ENCODE data around the gene LNPEP.
"Not testable (repeated sequence)": the region's sequence is repeated elsewhere in the genome, so short reads cannot be mapped to it uniquely, and the experiment has no call there.

LNPEP gene

DNA sequence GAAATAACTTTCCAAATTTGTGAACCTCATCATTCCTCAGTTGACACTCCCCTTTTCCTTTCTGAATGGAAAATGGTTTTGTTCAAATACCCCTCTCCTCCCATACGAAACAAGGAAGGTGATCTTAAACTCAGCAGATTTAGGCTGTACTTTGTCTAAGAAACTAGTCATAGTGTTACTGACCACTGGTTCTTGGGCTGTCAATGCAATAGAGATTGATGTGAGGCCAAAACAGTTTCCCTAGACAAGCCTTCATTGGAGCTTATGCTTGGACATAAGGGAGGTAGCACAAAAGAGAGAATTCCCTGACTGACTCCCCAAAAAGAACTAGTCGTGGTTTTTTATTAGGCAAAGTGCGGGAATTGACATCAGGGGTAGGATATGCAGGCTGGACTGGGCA is 5.3 kb upstream of the LNPEP start:
- FAIRE-seq, result no peak

DNA sequence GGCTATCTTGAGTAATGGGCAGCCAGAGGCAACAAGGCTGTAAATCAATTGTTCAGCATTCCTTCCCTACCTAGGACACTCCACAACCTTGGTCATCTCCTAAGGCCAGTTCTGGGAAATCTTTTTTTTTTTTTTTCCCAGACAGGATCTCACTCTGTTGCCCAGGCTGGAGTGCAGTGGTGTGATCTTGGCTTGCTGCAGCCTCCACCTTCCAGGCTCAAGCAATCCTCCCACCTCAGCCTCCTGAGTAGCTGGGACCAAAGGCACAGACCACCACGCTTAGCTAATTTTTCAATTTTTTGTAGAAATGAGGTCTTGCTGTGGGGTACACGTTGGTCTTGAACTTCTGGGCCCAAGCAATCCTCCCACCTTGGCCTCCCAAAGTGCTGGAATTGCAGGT is 4.8 kb upstream of the LNPEP start:
- FAIRE-seq, result not testable (repeated sequence)

DNA sequence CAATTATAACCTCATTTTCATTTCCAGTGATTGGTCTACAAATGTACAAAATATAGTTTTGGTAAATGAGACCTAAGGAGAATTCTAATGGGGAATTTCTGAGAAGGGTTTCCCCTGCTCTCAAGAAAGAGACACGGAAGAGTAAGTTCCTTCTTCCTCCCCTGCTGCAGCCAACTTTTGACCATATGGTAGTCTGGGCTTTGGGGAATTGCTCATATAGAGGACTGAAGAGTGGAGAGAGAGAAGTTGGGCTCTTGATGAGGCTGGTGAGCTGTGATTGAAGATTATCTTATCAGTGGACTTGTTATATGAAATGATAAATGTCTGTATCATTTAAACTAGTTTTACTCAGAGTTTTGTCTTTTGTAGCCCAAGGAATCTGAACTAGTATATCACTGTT is 4.3 kb upstream of the LNPEP start:
- no peak for FAIRE-seq

DNA sequence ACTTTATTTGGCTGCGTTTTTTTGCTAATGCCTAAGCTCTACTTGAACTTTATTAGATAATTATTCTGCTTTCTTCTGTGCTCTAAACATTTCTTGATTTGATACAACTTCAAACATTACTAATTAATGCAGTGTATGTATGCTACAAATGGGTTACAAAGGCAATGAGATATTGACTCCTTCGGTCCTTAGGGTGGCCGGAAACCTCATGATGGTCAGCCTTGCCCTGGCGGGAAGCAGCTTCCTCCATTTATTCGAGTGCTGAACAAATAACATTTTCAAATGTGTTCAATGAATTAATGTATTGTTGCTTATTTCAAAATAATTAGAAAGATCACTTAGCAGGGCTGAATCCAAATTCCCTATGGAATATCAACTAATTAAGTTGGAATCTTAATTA is 3.9 kb upstream of the LNPEP start:
- no peak for FAIRE-seq

DNA sequence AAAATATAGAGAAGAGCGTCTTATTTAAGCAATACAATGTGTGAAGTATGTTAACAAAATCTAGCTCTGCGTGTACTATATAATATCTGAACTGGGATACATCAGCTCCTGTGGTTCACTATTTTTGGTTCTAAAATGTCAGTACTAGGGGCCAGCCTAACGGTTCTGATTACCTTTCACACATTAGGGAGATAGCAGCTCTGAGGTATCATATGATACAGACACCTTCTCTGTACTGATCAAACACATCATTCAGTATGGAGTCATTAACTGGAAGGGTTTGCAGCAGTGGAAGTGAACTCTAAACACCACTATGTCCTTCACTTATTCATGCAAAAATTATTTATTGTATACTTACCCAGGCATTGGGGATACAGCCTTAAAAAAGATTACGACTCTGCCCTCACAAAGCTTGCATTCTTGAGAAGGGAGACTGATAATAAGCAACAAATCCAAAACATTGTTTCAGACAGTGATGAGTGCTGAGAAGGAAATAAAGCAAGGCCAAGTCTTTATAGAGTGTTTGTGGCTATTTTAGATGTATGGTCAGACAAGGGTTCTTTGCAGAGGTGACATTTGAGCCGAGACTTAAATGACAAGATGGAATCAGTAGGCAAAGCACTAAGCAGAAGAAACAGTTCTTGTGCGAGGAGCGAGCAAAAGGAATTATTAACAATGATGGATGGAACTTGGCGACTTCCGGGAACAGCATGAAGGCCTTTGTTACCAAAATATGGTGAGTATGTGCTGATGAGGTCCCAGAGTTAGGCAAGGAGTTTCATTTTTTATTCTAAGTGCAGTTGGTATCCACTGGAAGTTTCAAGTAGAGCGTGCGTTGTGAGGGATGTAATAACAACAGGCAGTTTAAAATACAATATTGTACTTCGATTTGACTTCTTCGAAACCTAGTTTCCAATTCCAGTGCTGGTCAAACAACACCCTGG is 1.8 kb upstream of the LNPEP start:
- no peak for FAIRE-seq

DNA sequence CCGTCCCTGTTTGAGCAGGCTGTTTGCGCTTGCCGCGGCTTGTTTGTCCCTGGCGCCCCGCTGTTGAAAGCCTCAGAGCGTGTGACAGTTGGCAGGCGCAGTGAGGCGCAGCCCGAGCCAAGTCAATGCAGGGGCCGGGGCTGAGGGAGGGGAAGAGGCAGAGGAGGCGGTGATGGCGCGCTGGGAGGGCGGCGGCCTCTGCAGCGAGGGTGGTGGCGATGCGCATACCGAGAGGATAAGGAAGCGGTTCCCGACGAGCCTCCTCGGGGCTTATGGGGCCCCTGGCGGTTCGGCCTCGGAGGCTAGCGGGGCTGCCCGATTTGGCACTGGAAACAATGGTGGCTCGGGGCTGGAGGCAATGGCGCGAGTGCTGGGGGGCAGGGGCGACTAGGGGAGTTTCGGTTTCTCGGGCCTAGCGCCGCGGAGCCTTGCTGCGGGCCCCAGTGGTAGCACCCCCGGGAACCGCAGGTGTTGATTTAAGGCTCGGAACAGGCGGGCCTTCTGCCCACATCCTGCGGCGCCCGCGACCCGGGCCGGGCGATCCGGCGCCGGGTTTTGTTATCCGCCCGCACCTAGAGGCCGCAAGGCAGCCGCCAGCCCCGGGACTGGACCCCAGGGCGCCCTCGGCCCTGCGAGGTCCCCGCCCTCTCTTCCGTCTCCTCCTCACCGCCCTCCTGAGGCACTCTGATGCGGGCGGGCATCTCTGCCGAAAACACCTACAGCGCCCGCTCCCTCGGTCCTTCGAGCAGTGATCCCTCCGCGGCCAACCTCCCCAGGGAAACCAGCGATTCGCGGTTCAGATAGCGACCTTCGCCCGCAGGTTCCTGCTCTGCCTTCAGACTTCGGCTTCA is 947 bp upstream of the LNPEP start:
- FAIRE-seq, result no peak

DNA sequence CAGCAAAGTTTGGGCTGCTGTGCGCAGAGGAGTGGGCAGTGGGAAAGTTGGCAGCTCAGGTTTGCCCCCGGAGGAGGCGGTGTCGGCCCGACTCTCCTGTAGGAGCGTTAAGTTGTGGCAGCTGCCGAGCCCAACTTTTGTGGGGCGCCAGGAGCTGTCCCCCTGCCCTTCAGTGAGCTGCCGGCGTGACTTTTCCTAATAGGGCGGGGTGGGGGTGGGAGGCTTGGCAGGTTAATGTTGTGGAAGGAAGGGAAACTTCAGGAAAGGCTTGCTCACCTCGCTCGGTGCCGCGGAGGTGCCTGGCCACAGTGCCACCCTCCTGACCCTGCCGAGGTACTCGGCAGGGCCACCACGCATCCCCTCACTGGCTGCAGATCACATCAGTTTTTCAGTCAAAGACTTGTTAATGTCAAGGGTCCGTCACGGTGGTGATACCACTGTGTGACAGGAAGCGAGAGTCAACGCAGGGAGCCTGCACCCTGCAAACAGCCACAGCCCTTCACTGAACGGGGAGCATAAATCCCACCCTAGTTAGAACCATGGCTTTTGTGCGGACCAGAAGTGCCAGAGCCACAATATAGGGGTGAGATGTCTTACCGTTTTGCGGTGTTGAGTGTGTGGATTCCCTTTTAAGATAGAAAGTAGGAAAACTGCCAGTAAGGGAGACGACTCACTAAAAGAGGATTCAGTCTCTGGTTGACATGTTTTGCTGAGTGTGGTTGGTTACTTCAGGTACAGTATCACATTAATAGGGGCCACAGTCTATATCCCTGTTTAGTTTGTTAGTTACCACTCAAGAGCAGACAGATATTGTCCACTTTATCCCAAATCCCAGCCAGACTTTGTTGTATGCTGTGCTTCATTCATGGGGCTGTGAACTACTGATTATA is 796 bp downstream of the LNPEP start:
- FAIRE-seq, result no peak

DNA sequence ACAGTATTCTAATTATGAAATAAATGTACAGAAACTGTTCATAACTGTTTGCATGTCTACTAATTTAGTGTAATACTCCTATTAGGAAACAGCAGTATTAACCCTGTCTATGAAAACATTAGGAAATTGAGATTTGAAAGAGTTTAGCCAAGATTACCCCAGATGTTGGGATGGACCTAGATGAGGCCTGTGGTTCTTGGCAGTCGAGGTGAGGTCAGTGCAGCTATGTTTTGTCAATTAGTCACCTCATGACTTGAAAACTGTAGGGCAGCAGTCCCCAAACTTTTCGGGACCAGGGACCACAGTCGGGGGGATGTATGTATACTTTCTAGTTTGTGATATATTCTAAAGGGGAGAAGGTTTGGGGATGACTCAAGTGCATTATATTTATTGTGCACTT is 4.7 kb downstream of the LNPEP start:
- FAIRE-seq, result no peak

DNA sequence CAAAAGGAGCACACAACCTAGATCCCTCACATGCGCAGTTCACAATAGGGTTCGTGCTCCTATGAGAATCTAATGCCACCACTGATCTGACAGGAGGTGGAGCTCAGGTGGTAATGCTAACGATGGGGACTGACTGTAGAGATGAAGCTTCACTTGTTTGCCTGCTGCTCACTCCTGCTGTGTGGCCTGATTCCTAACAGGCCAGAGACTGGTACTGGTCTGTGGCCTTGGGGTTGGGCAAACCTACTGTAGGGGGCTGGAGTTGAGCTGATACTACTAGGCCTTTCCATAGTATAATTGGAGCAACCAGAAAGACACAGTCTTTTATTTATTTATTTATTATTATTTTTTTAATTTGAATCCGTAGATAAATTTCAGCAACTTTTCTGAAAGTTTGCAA is 5.3 kb downstream of the LNPEP start:
- no peak for FAIRE-seq

DNA sequence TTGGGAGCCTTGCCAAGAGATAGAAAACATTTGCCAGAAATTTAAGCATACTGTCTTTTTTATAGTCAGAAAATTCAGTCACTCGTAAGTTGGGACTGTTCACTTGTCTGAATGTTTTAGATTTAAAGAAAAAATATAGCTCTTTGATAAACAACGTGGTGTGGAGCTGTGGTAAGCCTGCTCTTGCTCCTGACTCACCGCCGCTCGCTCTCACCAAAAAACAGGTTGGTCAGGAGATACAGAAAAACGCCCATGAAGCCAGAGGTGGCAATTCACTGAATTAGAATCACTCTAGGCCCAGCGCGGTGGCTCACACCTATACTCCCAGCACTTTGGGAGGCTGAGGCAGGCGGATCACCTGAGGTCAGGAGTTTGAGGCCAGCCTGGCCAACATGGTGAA is 6.2 kb downstream of the LNPEP start:
- no peak for FAIRE-seq

DNA sequence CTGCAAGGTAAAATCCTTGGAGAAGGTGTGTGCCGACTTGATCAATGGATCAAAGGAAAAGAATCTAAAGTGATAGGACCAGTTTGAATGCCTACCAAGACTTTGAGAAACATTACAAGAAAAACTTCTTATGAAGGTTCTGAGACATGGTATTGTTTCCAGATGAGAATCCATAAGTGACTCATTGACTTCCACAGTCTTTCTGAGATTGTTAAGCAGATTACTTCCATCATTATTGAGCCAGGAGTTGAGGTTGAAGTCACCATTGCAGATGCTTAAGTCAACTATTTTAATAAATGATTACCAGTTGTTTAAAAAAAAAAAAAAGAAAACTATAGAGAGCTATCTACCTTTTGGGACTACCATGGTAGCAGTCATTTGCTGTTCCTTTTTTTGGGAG is 7.0 kb downstream of the LNPEP start:
- FAIRE-seq, result no peak

DNA sequence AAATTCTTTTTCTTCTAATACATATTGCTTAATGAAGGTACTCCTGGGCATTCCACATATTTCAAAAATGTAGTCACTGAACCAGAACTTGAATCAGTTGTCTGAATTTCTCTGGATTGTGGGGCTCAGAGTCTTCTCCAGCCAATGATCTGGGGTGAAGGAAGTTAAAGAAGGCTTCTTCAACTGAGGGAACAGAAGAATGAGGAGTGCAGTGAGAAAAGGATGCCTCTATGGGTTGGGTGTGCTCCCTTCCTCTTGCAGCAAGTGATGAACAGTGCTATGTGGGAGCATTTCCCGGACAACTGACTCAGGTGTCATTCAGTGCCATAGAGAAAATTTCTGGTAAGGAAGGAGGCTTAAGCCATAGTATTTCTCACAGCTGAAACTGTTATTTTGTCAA is 7.9 kb downstream of the LNPEP start:
- no peak for FAIRE-seq

DNA sequence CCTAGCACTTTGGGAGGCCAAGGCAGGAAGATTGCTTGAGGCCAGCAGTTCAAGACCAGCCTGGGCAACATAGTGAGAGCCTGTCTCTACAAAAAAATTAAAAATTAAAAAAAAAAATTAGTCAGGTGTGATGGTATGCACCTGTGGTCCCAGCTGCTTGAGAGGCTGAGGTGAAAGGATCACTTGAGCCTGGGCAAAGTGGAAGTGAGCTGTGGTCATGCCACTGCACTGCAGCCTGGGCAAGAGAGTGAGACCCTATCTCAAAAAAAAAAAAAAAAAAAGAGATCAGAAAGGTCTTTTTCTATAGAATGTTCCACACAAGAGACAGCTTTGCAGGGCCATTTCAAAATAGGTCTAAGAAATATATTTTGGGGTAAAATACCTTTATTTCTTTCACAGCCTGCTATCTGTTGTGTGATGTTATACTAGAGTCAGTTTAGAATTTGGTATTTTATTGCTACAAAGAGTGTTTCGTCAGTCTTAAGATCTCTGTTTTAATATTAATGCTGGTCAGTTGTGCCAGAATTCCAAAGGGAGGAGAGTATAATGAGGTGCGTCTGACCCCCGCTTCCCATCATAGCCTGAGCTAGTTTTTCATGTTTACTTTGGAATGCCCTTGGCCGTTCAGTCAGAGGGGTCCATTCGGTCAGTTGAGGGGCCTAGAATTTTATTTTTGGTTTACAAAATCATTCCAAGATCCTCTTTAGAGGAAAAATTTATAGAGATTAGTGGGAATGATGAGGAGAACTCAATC is 9.4 kb downstream of the LNPEP start:
- FAIRE-seq, result no peak

DNA sequence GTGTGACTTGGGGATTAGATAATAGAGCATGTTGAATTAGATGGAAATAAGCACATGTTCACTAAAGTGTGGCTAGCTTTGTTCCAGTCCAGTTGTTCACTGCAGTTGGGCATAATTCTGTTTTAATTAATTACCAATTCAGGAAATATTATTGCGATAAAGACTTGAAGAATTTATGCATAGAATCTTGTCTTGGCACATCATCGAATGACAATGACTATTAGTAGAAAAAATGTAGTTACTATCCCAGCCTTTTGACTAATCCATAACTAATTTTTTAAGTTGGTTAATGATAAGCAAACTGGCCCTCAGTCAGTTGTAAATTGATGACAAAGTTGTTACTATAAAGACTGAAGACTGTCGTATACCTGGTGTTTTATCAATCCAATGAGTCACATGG is 10.5 kb downstream of the LNPEP start:
- no peak for FAIRE-seq

DNA sequence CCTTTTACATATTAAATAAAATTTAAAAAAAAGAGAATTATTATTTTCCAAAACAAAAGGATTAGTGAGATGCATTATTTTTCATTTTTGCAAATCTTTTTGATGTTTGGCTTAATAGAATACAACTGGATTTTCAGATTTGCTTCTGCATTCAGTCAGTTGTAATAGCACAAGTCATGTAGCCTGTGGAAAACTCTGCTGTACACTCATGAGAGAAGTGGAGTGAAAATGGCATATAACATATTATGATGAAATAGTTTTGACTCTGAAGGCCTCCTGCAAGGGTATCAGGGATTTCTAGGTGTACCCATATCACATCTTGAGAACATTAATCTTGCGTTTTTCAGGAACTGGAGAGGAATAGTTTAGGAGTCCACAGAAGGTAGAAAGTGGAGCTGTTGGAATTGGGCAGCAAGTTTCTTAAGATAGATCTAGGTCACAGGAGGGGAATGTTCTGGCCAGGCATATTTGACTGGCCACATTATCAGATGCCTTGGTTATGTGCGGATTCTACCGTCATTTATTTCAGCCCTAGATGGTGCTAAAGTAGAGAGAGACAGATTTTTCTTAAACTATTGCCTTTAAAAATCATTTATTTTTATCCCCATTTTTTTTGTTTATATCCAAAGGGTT is 16.4 kb downstream of the LNPEP start:
- FAIRE-seq, result no peak

DNA sequence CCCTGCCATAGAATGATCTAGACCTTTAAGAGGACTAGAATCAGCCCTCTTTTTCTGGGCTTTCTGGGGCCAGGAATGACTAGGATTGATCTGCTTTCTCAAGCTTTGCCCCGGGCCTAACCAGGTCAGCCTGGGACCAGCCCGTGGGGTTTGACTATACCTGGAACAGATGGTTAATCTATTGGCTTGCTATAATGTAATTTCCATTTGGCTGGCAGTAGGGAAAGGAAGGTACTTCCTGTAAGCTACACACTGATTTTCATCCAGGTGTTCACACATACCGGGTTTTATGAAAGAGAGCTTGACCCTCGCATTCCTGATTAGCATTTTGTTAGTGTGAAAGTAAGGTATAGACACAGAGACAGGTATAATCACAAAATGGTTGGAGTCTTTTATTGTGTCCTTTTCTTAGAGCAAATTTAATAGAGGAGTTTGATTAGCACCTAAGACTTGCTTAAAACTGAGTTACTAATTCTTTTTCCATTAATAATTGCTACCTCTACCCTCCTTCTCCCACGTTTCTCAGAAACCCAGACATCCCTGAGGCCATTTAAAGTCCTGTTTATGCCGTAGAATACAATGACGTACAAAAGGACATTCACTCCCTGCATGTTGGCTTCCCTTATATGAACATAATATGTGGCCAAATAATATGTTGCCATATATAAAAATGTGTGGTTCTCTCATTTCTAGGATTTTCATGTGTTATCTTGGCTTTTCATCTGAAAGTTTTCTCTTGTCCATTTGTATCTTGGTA is 17.3 kb downstream of the LNPEP start:
- no peak for FAIRE-seq

DNA sequence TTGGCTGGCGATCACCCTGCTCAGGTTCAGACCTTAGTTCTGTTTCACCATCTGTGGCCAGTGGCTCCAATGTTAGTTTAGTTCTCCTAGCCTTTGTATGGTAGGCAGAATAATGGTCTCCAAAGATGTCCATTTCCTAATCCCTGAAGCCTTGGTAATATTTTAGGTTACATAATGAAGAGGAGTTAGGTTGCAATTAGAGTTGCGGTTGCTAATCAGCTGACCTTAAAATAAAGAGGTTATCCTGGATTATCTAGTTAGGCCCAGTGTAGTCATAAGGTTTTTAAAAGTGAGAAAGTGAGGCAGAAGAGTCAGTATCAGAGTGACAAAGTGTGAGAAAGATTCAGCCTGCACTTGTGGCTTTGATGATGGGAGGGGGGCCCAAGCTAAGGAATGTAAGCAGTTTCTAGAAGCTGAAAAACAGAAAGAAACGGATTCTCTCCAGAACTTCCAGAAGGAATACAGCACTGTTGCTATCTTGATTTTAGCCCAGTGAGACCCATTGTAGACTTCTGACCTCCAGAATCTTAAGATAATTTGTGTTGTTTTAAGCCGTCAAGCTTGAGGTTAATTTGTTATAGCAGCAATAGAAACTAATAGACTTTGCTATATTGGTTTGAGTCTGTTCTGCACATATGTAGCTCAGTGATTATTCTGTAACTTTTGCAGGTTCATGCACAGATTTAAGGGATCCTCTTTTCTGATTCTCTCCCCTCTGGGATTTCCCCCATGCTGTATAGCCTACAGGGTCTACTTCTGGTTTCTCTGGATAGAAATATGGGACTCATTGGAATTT is 21.6 kb downstream of the LNPEP start:
- FAIRE-seq, result no peak

DNA sequence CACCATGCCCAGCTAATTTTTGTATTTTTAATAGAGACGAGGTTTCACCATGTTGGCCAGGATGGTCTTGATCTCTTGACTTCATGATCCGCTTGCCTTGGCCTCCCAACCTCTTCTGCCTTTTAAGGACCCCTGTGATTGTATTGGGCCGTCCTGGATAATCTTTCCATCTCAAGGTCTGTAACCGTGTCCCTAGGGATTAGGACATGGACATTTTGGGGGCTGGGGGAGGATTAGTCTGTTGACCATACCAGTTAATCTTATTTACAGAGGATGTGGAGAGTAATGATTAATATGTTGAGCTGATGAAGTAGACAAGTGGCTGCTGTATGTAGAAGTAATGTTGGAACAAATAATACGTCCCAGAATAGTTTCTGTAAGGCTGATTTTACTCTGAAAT is 23.1 kb downstream of the LNPEP start:
- no peak for FAIRE-seq

DNA sequence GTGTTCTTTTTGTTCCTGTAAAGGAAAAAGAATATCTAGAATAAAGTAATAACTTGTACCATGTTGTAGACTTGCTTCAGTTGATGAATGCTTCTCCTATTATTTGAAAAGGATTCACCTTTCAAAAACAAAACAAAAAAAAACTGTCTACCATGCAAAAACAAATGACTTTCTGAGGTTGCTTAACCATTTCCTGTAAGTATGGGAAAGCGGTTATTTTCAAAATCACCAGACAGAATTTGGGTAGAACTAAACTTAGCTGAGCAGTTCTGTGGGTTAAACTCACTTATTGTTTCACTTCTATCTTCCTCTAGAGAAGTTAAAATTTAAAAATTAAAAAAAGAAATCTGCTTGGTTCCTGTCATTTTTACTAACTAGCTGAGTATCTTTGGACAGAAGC is 25.2 kb downstream of the LNPEP start:
- FAIRE-seq, result no peak

DNA sequence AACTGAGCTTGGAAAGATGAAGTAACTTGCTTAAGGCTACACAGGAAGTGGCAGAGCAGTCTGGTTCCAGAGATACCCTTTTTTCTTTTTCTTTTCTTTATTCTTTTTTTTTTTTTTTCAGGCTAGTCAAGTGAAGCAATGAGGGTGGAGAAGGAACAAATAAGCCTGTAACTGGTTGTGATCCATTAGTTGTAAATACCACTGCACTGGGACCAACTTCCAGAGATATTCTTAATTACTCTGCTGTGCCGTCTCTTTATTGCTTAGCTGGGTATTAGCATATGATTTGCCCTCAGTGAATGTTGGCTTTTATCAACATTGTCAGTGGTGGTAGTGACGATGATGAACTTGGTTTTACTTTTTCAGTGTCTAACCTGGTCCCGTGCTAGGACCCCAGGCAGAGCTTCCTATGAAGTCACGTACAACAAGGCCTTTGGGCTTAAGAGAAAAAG is 26.7 kb downstream of the LNPEP start:
- no peak for FAIRE-seq
